NCI-H526 (cell line): ENCODE results near the gene PRKAG2.
A peak's percentile ranks its signal among the peaks of the same experiment; 100 is the strongest.

Experiments used
- DNase-seq, 2 experiments: peaks; one replicate each; lab custom pipeline; 2025; lab: John Stamatoyannopoulos, UW

The PRKAG2 gene

GRCh38 chr7:151866028-151866427 is 10.9 kb downstream of the PRKAG2 start:
- no peak for DNase-seq

- peak in 1 of 2 experiments; percentile 31 for DNase-seq
Observed at GRCh38 chr7:151865070-151865670, 11.7 kb downstream of the PRKAG2 start.

- DNase-seq: peak; percentile 65 to 86
Observed at GRCh38 chr7:151864561-151864960, 12.4 kb downstream of the PRKAG2 start.

- peak in 1 of 2 experiments; percentile 55 for DNase-seq
Observed at GRCh38 chr7:151864081-151864480, 12.8 kb downstream of the PRKAG2 start.

GRCh38 chr7:151863386-151864079 is 13.4 kb downstream of the PRKAG2 start:
- DNase-seq: peak in 1 of 2 experiments; percentile 43

GRCh38 chr7:151862606-151863381 is 14.1 kb downstream of the PRKAG2 start:
- no peak for DNase-seq

GRCh38 chr7:151861881-151862280 is 15.0 kb downstream of the PRKAG2 start:
- no peak for DNase-seq

GRCh38 chr7:151860771-151861170 is 16.1 kb downstream of the PRKAG2 start:
- DNase-seq: no peak

- no peak for DNase-seq
Observed at GRCh38 chr7:151859948-151860685, 16.8 kb downstream of the PRKAG2 start.

GRCh38 chr7:151859111-151859947 is 17.6 kb downstream of the PRKAG2 start:
- DNase-seq: no peak

- no peak for DNase-seq
Observed at GRCh38 chr7:151858456-151858855, 18.5 kb downstream of the PRKAG2 start.

GRCh38 chr7:151857866-151858450 is 19.0 kb downstream of the PRKAG2 start:
- DNase-seq: no peak

- DNase-seq: no peak
Observed at GRCh38 chr7:151857412-151857811, 19.5 kb downstream of the PRKAG2 start.

GRCh38 chr7:151856516-151856915 is 20.4 kb downstream of the PRKAG2 start:
- no peak for DNase-seq

GRCh38 chr7:151856098-151856497 is 20.8 kb downstream of the PRKAG2 start:
- DNase-seq: no peak

- DNase-seq: no peak
Observed at GRCh38 chr7:151854720-151855071, 22.2 kb downstream of the PRKAG2 start.

GRCh38 chr7:151853896-151854719 is 22.8 kb downstream of the PRKAG2 start:
- DNase-seq: no peak

- DNase-seq: no peak
Observed at GRCh38 chr7:151852486-151853396, 24.2 kb downstream of the PRKAG2 start.

GRCh38 chr7:151851782-151852181 is 25.1 kb downstream of the PRKAG2 start:
- DNase-seq: no peak
